Osteoblast (primary cell): ENCODE results near the gene RASA3. TPM values are rescaled to one million over a fixed set of nuclear protein-coding genes. Genes with fewer than 3 reads are reported as not detected.

Source experiments
- DNase-seq: peaks from one replicate; pipeline ENCODE4 v3.0.0; 2011; ENCODE audit warnings: low spot score, mixed read lengths; ENCODE audit not compliant: insufficient read length; ENCODE audit errors: missing footprints
- H2AFZ ChIP-seq: 2 replicates; pipeline ENCODE4 v1.6.0; 2011; ENCODE audit warnings: mild to moderate bottlenecking, low read length
- H3K27ac ChIP-seq: 2 replicates; pipeline ENCODE4 v1.5.1; 2011; ENCODE audit warnings: mild to moderate bottlenecking, low read depth, low read length, moderate library complexity
- H3K27me3 ChIP-seq: 2 replicates; pipeline ENCODE4 v1.6.0; 2012; ENCODE audit warnings: mild to moderate bottlenecking, control low read depth, inconsistent platforms, low read length, moderate library complexity; ENCODE audit not compliant: insufficient read depth
- H3K36me3 ChIP-seq: 2 replicates; pipeline ENCODE4 v1.5.1; 2011; ENCODE audit warnings: mild to moderate bottlenecking, low read length, control low read depth, moderate library complexity; ENCODE audit not compliant: insufficient read depth
- H3K4me1 ChIP-seq: 2 replicates; pipeline ENCODE4 v1.5.1; 2011; ENCODE audit warnings: mild to moderate bottlenecking, low read length, control low read depth, moderate library complexity; ENCODE audit not compliant: insufficient read depth
- H3K4me2 ChIP-seq: 2 replicates; pipeline ENCODE4 v1.6.0; 2011; ENCODE audit warnings: mild to moderate bottlenecking, low read length; ENCODE audit not compliant: insufficient read depth
- H3K4me3 ChIP-seq: fragments of 200-600 bp; sonication (generic); 3 replicates; pipeline ENCODE4 v1.5.1; 2012; ENCODE audit warnings: mild to moderate bottlenecking, low read length, inconsistent platforms; ENCODE audit not compliant: insufficient read depth
- H3K79me2 ChIP-seq: 2 replicates; pipeline ENCODE4 v1.6.0; 2012; ENCODE audit warnings: mild to moderate bottlenecking, low read length, control low read depth, inconsistent platforms; ENCODE audit not compliant: insufficient read depth
- H3K9me3 ChIP-seq: 2 replicates; pipeline ENCODE4 v1.5.1; 2011; ENCODE audit warnings: low read depth, low read length, control low read depth
- H4K20me1 ChIP-seq: 2 replicates; pipeline ENCODE4 v1.6.0; 2012; ENCODE audit warnings: mild to moderate bottlenecking, low read length, control low read depth; ENCODE audit not compliant: insufficient read depth
- total RNA-seq: library from RNA; depleted of rRNA; stranded (reverse); fragments of >200 nt; gene quantifications from 2 replicates; pipeline ENCODE4 v1.2.3, GENCODE V29; 2012
- TF ChIP-seq, protein P1 (sequence below): IDR thresholded peaks from 2 replicates; pipeline ENCODE4 v1.5.1; 2011; ENCODE audit warnings: mild to moderate bottlenecking, low read depth, low read length, moderate library complexity; ENCODE audit errors: extremely low read depth

RASA3 gene
- total RNA-seq, 1 donor, result 41.3 TPM

DNA sequence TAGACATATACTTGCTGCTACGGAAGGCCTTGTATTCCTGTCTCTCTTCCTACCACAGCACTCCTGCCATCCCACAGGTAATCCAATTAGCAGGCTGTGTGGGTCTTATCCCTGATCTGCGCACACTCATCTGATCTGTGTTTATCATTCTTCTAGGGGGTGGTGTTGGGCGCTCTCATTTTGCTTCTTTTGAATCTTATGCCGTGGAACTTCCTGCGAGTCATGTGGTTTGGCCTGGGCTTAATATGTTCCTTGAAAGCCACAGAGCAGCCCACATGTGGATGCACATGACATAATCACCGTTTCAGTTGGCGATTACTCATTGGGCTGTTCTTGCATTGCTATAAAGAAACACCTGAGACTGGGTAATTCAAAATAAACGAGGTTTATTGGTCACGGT, 7.5 kb downstream of the RASA3 start:
- Histone ChIP-seq H3K27me3 (no peaks in the 10 kb centered on the region), H3K9me3 (no peaks in the 10 kb centered on the region), H2AFZ (no peak overlapping the region), H3K36me3 (peaks cover 7% of the 10 kb centered on the region), H3K27ac (no peak overlapping the region), H4K20me1 (peaks cover 36% of the 10 kb centered on the region), H3K4me3 (no peak overlapping the region), H3K4me2 (no peak overlapping the region), H3K4me1 (peaks cover 30% of the 10 kb centered on the region), H3K79me2 (peaks cover 94% of the 10 kb centered on the region)
- peak; percentile 94 for DNase-seq
- TF ChIP-seq, protein P1, sequence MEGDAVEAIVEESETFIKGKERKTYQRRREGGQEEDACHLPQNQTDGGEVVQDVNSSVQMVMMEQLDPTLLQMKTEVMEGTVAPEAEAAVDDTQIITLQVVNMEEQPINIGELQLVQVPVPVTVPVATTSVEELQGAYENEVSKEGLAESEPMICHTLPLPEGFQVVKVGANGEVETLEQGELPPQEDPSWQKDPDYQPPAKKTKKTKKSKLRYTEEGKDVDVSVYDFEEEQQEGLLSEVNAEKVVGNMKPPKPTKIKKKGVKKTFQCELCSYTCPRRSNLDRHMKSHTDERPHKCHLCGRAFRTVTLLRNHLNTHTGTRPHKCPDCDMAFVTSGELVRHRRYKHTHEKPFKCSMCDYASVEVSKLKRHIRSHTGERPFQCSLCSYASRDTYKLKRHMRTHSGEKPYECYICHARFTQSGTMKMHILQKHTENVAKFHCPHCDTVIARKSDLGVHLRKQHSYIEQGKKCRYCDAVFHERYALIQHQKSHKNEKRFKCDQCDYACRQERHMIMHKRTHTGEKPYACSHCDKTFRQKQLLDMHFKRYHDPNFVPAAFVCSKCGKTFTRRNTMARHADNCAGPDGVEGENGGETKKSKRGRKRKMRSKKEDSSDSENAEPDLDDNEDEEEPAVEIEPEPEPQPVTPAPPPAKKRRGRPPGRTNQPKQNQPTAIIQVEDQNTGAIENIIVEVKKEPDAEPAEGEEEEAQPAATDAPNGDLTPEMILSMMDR, result no peak

DNA sequence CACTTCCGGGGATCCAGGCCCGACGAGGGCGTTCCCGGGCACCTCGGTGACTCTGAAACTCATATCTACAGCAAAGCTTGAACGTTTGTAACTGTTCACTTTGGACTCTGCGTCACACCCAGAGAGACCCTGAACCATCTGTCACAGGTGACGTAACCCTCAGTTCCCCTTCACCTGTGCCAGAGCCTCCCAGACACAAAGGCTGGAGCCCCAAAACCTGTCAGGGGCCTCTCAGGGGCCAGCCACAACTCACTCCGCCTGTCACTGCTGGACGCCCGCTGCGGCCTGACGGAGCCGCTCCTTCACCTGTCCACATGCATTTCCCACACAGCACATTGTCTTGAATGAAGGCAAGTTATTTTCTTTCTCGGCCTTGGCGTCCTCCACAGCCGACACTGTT, 8.0 kb downstream of the RASA3 start:
- TF ChIP-seq, protein P1, result no peak
- peaks cover 89% of the 10 kb centered on the region for H3K79me2 ChIP-seq
- H3K27ac ChIP-seq, result no peak overlapping the region
- no peaks in the 10 kb centered on the region for H3K9me3 ChIP-seq
- H3K4me2 ChIP-seq, result no peak overlapping the region
- no peaks in the 10 kb centered on the region for H3K27me3 ChIP-seq
- no peak overlapping the region for H2AFZ ChIP-seq
- peaks cover 25% of the 10 kb centered on the region for H3K4me1 ChIP-seq
- no peak overlapping the region for H3K4me3 ChIP-seq
- no peak for DNase-seq
- H4K20me1 ChIP-seq, result peaks cover 36% of the 10 kb centered on the region
- H3K36me3 ChIP-seq, result peaks cover 7% of the 10 kb centered on the region

DNA sequence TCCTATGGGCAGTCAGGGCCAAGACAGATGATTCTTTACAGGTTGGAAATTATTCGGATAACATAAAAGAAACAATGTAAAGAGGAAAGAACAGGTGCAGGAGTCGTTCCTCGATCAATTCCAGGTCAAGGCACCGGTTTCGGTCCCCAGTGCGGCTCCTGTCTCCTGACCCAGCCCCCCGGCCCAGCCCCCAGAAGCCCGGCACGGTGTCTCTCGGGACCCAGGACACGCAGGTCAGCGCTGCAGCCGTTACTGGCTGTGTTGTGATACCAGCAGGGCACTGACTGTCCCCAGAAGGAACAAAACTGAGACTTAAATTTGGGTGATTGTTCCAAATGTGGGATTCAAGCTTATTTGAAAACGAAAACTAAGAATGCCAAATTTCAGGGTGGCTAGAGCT, 8.5 kb downstream of the RASA3 start:
- H2AFZ ChIP-seq, result no peak overlapping the region
- H3K27ac ChIP-seq, result no peak overlapping the region
- H3K79me2 ChIP-seq, result peaks cover 84% of the 10 kb centered on the region
- no peaks in the 10 kb centered on the region for H3K27me3 ChIP-seq
- peaks cover 36% of the 10 kb centered on the region for H4K20me1 ChIP-seq
- no peaks in the 10 kb centered on the region for H3K9me3 ChIP-seq
- H3K36me3 ChIP-seq, result peaks cover 7% of the 10 kb centered on the region
- H3K4me3 ChIP-seq, result no peak overlapping the region
- no peak overlapping the region for H3K4me2 ChIP-seq
- DNase-seq, result no peak
- TF ChIP-seq, protein P1, result no peak
- peaks cover 19% of the 10 kb centered on the region for H3K4me1 ChIP-seq

DNA sequence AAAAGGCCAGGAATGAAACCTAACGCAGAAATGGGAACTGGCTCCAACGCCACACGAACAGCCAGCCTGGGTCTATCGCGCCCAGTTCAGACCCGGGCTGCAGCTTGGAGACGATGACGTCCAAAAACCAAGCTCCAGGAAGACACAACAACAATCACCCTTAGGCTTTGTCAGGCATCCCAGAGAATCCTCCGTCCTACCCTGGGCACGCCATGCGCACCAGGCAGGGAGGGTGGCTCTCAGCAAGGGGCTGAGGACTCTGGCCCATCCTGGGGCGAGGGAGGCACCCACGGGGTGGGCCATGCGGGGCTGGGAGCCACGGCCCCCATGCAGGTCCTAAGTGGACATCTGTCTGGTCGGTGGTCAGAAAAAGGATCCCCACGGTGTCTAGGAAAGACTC, 9.0 kb downstream of the RASA3 start:
- Histone ChIP-seq H3K27ac (no peak overlapping the region), H4K20me1 (peaks cover 32% of the 10 kb centered on the region), H3K27me3 (no peaks in the 10 kb centered on the region), H3K4me2 (no peak overlapping the region), H2AFZ (no peak overlapping the region), H3K4me1 (peaks cover 19% of the 10 kb centered on the region), H3K4me3 (no peak overlapping the region), H3K79me2 (peaks cover 80% of the 10 kb centered on the region), H3K9me3 (no peaks in the 10 kb centered on the region), H3K36me3 (peaks cover 7% of the 10 kb centered on the region)
- DNase-seq, result no peak
- TF ChIP-seq, protein P1, result no peak
